Caco-2 (cell line): Measurements from ENCODE around the gene SCMH1. TPM values are rescaled to one million over a fixed set of nuclear protein-coding genes. Genes with fewer than 3 reads are reported as not detected.
"Not testable (repeated sequence)": the region's sequence is repeated elsewhere in the genome, so short reads cannot be mapped to it uniquely, and the experiment has no call there.

ENCODE experiments used
- BruUV-seq: library from RNA; stranded (reverse); fragments of 400-500 nt; replicated peaks from 2 replicates; lab custom pipeline; 2021; lab: Mats Ljungman, UMichigan
- CTCF ChIA-PET: fragments of 300-600 bp; sonication (Branson Sonifier 250); formaldehyde crosslinking; loops from one replicate; lab custom pipeline; 2022; ENCODE audit warnings: antibody characterized with exemption; lab: Charles Lee
- POLR2A ChIA-PET: fragments of 300-600 bp; sonication (Branson Sonifier 250); formaldehyde crosslinking; loops from one replicate; lab custom pipeline; 2022; ENCODE audit warnings: antibody characterized with exemption; lab: Charles Lee
- DNase-seq, 2 experiments: peaks; one replicate each; pipeline versions ENCODE4 v3.0.0 to v3.0.0-alpha.2; 2020 to 2022
- H3K27me3 ChIP-seq: replicated peaks from 2 replicates; pipeline ENCODE4 v1.6.0; 2011; ENCODE audit warnings: low read length; ENCODE audit not compliant: control insufficient read depth, insufficient read depth
- H3K36me3 ChIP-seq: 2 replicates; pipeline ENCODE4 v1.5.1; 2011; ENCODE audit warnings: low read length; ENCODE audit not compliant: control insufficient read depth, insufficient read depth
- H3K4me1 ChIP-seq: fragments of 250-450 bp; sonication (Bioruptor Pico); 2 replicates; pipeline ENCODE4 v1.5.1; 2020; ENCODE audit warnings: mild to moderate bottlenecking
- H3K4me3 ChIP-seq: 2 replicates; pipeline ENCODE4 v1.5.1; 2011; ENCODE audit warnings: low read depth, mild to moderate bottlenecking, control low read depth, low read length
- H3K9me3 ChIP-seq: fragments of 250-450 bp; sonication (Bioruptor Pico); 2 replicates; pipeline ENCODE4 v1.5.1; 2020; ENCODE audit warnings: mild to moderate bottlenecking, moderate library complexity
- H3K27ac Mint-ChIP-seq: one replicate; pipeline ENCODE4 v1.8.0; 2022; ENCODE audit warnings: mixed read lengths; ENCODE audit not compliant: unreplicated experiment
- H3K27me3 Mint-ChIP-seq: one replicate; pipeline ENCODE4 v1.8.0; 2022; ENCODE audit warnings: mixed read lengths; ENCODE audit not compliant: insufficient read depth, unreplicated experiment
- H3K36me3 Mint-ChIP-seq: one replicate; pipeline ENCODE4 v1.8.0; 2022; ENCODE audit warnings: mild to moderate bottlenecking, mixed read lengths; ENCODE audit not compliant: insufficient read depth, unreplicated experiment
- H3K4me1 Mint-ChIP-seq: one replicate; pipeline ENCODE4 v1.8.0; 2022; ENCODE audit warnings: low read depth, mixed read lengths; ENCODE audit not compliant: unreplicated experiment
- H3K4me3 Mint-ChIP-seq: one replicate; pipeline ENCODE4 v1.8.0; 2022; ENCODE audit warnings: mild to moderate bottlenecking, moderate library complexity, mixed read lengths; ENCODE audit not compliant: unreplicated experiment
- H3K9me3 Mint-ChIP-seq: one replicate; pipeline ENCODE4 v1.8.0; 2022; ENCODE audit warnings: mixed read lengths; ENCODE audit not compliant: unreplicated experiment
- intact Hi-C: fragments of 100-400 bp; cut with micrococcal nuclease; formaldehyde crosslinking; loops from one replicate; pipeline ENCODE4 v1.10.0; 2022; ENCODE audit not compliant: unreplicated experiment
- total RNA-seq: library from RNA; stranded (reverse); gene quantifications from 2 replicates; pipeline ENCODE4 v1.2.3, GENCODE V29; 2022
- TF ChIP-seq, protein P1 (sequence below), 2 experiments: fragments of 200-600 bp in 1 of 2; IDR thresholded peaks; 1 replicate in 1 of 2; 2 replicates in 1 of 2; pipeline versions ENCODE4 v1.5.1 to v1.8.0; 2011 to 2022; ENCODE audit warnings: antibody characterized with exemption in 1 of 2, control low read depth in 1 of 2, inconsistent platforms in 1 of 2, low read depth in 1 of 2, low read length in 1 of 2, mild to moderate bottlenecking in 1 of 2, moderate library complexity in 1 of 2; ENCODE audit not compliant: insufficient read depth in 1 of 2, severe bottlenecking in 1 of 2, unreplicated experiment in 1 of 2

Gene SCMH1
- total RNA-seq, 1 experiment from 2014 or later, result 27.6 TPM

DNA sequence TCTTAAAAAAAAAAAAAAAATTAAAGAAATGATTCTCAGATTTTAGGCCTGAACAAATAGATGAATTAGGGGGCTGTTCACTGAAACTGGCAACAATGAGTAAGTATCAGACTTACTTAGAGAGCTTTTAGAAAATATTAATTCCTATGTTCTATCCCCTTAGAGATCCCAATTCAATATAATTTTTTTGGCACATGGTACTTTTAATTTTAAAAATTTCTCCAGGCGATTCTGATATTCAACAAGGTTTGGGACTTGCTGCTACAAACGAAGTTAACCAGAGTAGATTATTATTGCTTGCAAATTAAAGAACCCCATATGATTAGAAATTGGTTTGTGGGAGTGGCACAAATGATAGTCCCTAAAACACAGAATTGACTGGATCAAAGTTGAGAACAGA, 11.4 kb downstream of the SCMH1 start:
- CTCF ChIA-PET, result no interaction called here
- Mint-ChIP-seq H3K9me3 (no peaks in the 10 kb centered on the region), H3K27me3 (no peaks in the 10 kb centered on the region), H3K27ac (no peak overlapping the region), H3K36me3 (peaks cover 5% of the 10 kb centered on the region), H3K4me1 (peaks cover 8% of the 10 kb centered on the region), H3K4me3 (no peak overlapping the region)
- Histone ChIP-seq H3K27me3 (no peaks in the 10 kb centered on the region), H3K9me3 (no peaks in the 10 kb centered on the region), H3K4me1 (peaks cover 10% of the 10 kb centered on the region), H3K36me3 (no peaks in the 10 kb centered on the region), H3K4me3 (no peak overlapping the region)
- BruUV-seq, result no TSS peak
- intact Hi-C loops, result no loop called here
- no peak for DNase-seq
- POLR2A ChIA-PET, result no interaction called here
- TF ChIP-seq, protein P1, sequence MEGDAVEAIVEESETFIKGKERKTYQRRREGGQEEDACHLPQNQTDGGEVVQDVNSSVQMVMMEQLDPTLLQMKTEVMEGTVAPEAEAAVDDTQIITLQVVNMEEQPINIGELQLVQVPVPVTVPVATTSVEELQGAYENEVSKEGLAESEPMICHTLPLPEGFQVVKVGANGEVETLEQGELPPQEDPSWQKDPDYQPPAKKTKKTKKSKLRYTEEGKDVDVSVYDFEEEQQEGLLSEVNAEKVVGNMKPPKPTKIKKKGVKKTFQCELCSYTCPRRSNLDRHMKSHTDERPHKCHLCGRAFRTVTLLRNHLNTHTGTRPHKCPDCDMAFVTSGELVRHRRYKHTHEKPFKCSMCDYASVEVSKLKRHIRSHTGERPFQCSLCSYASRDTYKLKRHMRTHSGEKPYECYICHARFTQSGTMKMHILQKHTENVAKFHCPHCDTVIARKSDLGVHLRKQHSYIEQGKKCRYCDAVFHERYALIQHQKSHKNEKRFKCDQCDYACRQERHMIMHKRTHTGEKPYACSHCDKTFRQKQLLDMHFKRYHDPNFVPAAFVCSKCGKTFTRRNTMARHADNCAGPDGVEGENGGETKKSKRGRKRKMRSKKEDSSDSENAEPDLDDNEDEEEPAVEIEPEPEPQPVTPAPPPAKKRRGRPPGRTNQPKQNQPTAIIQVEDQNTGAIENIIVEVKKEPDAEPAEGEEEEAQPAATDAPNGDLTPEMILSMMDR (IDR thresholded peaks at IDR 0.05; ENCODE audit: insufficient read depth in 1 of 2, low read depth in 1 of 2, low read length in 1 of 2, severe bottlenecking in 1 of 2, unreplicated experiment in 1 of 2), result no peak

DNA sequence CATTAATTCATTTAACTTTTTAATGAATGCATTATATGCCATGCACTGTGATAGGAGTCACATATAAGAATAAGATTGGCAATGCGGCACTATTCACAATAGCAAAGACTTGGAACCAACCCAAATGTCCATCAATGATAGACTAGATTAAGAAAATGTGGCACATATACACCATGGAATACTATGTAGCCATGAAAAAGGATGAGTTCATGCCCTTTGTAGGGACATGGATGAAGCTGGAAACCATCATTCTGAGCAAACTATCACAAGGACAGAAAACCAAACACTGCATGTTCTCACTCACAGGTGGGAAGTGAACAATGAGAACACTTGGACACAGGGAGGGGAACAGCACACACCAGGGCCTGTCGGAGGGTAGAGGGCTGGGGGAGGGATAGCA, 12.9 kb downstream of the SCMH1 start:
- H3K9me3 ChIP-seq, POLR2A ChIA-PET, H3K4me3 ChIP-seq, H3K27ac Mint-ChIP-seq, H3K27me3 Mint-ChIP-seq, H3K4me3 Mint-ChIP-seq, CTCF ChIA-PET, H3K9me3 Mint-ChIP-seq, DNase-seq, H3K36me3 ChIP-seq, H3K4me1 ChIP-seq, H3K27me3 ChIP-seq, H3K36me3 Mint-ChIP-seq, BruUV-seq, intact Hi-C loops: not testable (repeated sequence)
- peaks cover 14% of the 10 kb centered on the region for H3K4me1 Mint-ChIP-seq

DNA sequence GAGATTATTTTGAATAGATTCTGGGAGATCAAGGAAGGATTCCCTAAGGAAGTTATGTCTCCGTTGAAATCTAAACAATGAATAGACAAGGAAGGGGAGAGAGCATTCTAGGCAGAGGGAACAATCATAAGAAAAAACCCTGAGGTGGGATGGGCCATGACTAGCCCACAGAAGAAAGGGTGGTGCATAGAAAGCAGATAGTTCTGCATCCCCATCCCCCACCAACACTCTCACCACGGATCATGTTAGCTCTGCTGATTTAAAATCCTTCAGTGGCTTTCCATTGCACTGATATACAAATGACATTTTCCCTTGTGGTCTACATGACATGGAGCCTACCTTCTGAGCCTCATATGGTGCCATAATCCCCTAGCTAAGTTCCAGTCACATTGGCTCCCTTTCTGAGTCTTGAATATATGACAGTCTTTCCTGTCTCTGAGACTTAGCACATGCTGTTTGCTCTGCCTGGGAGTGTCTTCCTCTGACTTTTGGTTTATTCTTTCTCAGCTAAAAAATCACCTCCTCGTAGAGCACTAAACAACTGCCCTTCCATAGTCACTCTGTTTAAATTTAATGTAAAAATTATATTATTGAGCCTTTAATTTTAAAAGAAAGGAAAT, 15.2 kb downstream of the SCMH1 start:
- Histone ChIP-seq H3K27me3 (no peaks in the 10 kb centered on the region), H3K9me3 (no peaks in the 10 kb centered on the region), H3K36me3 (no peaks in the 10 kb centered on the region), H3K4me3 (no peak overlapping the region), H3K4me1 (0 out of 2 replicates have a peak, but pooled peaks cover under 1% of the 10 kb centered on the region)
- Mint-ChIP-seq H3K4me1 (peaks cover 6% of the 10 kb centered on the region), H3K36me3 (peaks cover 5% of the 10 kb centered on the region), H3K4me3 (no peak overlapping the region), H3K27me3 (no peaks in the 10 kb centered on the region), H3K9me3 (no peaks in the 10 kb centered on the region), H3K27ac (no peak overlapping the region)
- CTCF ChIA-PET, result no interaction called here
- intact Hi-C loops, result no loop called here
- POLR2A ChIA-PET, result no interaction called here
- no peak for DNase-seq
- TF ChIP-seq, protein P1 (IDR thresholded peaks at IDR 0.05; ENCODE audit: insufficient read depth in 1 of 2, low read depth in 1 of 2, low read length in 1 of 2, severe bottlenecking in 1 of 2, unreplicated experiment in 1 of 2), result no peak
- no TSS peak for BruUV-seq
